ENCODE measurements around the gene ZNF225. TPM values are rescaled to one million over a fixed set of nuclear protein-coding genes. Genes with fewer than 3 reads are reported as not detected.

ZNF225 gene
- total RNA-seq: 12.0 TPM

DNA sequence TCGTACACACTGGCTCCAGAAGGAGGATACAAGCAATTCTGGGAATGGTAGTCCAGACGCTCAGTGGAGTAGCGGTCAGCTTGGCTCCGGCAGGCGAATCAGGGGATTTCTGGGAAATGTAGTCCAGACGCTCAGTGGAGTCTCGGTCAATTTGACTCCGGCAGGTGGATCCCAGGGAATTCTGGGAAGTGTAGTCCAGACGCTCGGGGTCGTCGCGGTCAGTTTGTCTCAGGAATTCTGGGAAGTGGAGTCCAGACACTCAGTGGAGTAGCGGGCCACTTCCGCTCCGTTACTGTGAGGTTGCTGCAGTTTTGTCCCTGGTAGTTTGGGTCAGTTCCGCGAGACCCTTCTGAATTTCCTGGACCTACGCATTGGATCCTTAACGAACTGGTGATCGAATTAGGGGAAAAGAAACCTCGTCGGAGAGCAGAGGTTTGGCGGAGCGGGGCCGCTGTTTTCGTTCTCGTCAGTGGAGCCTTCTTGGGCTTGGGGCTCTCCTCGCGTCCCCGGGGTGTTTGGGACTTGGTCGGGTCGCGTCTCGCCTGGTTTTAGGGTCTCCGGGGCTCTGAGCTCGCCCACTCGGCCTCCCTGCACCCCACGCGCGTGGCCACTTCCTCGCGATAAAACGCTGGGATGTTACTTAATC lies at the start of gene ZNF225:
Gene ZNF225, plus strand, starts transcription at position 262 of the 646 bp plus-strand sequence. CDS start 2,429 bp downstream, outside the sequence.

DNA sequence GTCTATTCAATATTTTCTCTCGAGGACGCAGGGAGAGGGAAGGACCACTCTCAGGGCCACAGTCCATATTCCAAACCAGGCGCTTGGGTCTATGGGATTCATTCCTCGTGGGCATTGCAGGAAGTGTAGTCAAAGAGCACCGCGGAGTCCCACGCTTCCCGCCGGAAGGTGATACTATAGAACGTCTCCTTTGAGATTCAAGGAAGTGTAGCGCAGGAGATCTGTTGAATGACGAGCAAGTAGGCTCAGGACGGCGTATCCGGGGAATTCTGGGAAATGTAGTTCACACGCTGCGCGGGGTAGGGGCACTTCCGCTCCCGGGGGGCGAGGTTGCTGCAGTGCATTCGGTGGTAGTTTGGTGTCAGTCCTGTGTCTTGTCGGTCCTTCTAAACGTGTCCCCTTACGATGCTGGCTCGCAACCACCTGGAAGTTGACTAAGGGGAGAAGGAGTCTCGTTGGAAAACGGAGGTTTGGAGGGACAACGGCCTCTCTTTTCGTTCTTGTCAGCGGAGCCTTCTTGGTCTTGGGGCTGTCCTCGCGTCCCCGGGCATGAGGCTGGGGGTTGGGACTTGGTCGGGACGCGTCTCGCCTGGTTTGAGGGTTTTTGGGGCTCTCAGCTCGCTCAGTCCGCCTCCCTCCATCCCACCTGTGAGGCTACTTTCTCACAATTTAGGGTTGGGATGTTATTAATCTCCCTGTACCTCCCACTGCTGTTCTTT lies 41.2 kb upstream of the ZNF225 start, which contains the start of gene ZNF284:
Gene ZNF284, plus strand, starts transcription at position 336 of the 719 bp plus-strand sequence. CDS start 4,231 bp downstream, outside the sequence.

DNA sequence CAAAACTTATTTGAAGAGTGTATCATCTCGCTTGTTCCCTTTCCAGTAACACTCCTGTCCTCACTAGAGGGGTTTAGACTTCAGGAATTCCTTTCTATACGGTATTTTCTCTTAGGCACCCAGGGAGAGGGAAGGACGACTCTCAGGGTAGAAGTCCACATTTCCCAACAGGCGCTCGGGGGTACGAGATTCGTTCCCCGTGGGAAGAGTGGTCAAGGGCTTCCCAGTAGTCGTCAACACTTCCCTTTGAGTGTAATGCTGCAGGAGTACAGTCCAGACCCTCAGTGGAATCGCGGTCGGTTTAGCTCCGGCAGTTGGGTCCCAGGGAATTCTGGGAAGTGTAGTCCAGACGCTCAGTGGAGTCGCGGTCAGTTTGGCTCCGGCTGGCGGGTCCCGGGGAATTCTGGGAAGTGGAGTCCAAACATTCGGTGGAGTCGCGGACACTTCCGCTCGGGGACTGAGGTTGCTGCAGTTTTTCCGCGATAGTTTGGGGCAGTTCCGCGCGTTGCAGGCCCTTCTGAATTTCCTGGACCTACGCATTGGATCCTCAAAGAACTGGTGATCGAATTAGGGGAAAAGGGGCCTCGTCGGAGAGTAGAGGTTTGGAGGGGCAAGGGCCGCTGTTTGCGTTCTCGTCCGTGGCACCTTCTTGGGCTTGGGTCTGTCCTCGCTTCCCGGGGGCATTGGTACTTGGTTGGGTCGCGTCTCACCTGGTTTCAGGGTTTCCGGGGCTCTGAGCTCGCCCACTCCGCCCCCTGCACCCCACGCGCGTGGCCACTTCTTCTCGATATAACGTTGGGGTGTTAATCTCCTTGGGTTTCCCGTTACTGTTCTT lies 19.1 kb upstream of the ZNF225 start, which contains the start of gene ZNF224:
Gene ZNF224, plus strand, starts transcription at position 431 of the 835 bp plus-strand sequence. CDS start 3,513 bp downstream, outside the sequence.

DNA sequence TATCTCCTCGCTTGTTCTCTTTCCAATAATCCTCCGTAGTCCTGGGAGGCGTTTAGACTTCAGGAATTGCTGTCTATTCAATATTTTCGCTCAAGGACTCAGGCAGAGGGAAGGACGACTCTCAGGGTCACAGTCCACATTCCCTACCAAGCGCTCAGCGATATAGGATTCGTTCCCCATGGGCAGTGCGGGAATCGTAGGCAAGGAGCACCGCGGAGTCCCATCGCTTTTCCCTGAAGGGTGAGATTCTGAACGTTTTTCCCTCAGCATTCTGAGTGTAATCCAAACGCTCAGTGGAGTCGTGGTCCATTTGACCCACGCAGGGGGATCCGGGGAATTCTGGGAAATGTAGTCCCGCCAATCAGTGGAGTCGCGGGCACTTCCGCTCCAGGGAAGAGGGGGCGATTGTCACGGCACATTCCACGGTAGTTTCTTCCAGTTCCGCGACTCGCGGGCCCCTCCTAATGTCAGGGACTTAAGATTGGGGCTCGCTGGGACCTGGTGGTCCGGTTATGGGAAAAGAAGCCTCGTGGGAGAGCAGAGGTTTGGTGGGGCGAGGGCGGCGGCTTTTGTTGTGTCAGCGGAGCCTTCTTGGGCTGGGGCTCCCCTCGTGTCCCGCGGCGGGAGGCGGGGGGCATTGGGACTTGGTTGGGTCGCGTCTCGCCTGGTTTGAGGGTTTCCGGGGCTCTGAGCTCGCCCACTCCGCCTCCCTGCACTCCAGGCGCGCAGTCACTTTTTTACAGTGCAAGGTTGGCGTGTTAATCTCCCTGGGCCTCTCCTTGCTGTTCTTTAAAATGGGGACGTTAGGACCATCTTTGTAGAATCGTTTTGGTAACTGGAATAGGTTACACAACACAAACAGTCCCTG lies 28.2 kb downstream of the ZNF225 start, which contains the start of gene ZNF234:
Gene ZNF234, plus strand, starts transcription at position 364 of the 868 bp plus-strand sequence. CDS start 3,079 bp downstream, outside the sequence.

DNA sequence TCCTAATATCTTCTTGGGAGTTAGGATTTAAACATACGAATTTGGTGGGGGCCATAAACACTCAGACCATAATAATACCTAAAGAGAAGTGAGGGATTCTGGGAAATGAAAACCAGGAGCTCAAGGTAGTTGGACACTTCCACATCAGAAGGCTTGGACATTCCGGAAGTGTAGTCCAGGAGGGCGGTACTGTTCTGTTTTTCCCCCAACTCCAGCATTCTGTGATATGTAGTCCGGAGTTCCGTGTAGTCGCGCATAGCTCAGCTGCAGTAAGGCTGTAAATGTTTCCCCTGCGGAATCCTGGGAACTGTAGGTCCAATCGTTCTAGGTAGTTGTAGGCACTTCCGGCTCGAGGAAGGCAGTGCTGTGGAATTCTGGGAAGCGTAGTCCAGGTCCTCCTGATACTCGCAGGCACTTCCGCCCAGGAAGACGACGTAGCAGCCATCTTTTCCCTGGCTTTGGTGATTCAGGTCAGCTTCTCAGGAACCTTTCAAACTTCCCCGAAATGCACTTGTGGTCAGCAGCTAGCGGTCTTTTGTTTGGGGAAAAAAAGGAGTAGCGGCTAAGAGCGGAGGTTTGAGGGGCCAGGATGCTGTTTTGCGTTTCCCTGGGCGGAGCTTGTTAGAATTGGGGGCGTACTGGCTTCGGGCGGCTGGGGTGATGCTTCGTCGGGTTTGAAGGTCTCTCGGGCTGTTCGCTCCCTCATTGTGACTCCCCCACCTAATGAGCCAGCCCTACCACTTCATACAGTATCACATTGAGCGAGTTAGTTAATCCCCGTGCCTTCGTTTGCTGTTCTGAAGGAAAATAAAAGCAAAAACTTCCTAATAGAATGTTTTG lies 51.7 kb downstream of the ZNF225 start, which contains the start of gene ZNF226:
Gene ZNF226, plus strand, starts transcription at position 428 of the 840 bp plus-strand sequence. CDS start 4,981 bp downstream, outside the sequence.

Other genes with a start within 250 kb of the ZNF225 start
- gene ZNF404, start 229.4 kb upstream of the ZNF225 start, total RNA-seq: 8.0 TPM
- 24.6 TPM for gene ZNF45, start 178.1 kb upstream of the ZNF225 start, total RNA-seq
- 34.8 TPM for gene ZNF221, start 162.2 kb upstream of the ZNF225 start, total RNA-seq
- 17.4 TPM for gene ZNF155, start 129.2 kb upstream of the ZNF225 start, total RNA-seq
- 12.8 TPM for gene ZNF230, start 110.4 kb upstream of the ZNF225 start, total RNA-seq
- gene ZNF222, start 88.0 kb upstream of the ZNF225 start, total RNA-seq: 15.3 TPM
- gene ZNF223, start 61.4 kb upstream of the ZNF225 start, total RNA-seq: 15.2 TPM
- gene ZNF284, start 41.2 kb upstream of the ZNF225 start, total RNA-seq: 7.1 TPM
- 59.2 TPM for gene ZNF224, start 19.0 kb upstream of the ZNF225 start, total RNA-seq
- gene ZNF234, start 28.2 kb downstream of the ZNF225 start, total RNA-seq: 26.9 TPM
- 56.9 TPM for gene ZNF226, start 51.7 kb downstream of the ZNF225 start, total RNA-seq
- gene ZNF227, start 99.1 kb downstream of the ZNF225 start, total RNA-seq: 49.2 TPM
- gene ZNF233, start 146.5 kb downstream of the ZNF225 start, total RNA-seq: 3.6 TPM
- gene ZNF235, start 191.6 kb downstream of the ZNF225 start, total RNA-seq: 19.1 TPM
- gene ZNF112, start 243.3 kb downstream of the ZNF225 start, total RNA-seq: 24.4 TPM